ENCODE measurements around the gene EFNA1.

DNA sequence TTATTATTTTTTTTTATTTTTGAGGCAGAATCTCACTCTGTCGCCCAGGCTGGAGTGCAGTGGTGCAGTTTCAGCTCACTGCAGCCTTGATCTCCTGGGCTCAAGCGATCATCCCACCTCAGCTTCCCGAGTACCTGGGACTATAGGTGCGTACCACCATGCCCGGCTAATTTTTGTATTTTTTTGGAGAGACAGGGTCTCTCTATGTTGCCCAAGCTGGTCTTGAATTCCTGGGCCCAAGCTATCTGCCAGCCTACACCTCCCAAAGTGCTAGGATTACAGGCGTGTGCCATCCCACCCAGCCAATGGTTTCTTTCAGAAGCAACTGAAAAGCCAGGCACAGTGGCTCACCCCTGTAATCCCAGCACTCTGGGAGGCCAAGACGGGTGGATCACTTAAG, 43.1 kb downstream of the EFNA1 start:
- TF ChIP-seq, protein P1, sequence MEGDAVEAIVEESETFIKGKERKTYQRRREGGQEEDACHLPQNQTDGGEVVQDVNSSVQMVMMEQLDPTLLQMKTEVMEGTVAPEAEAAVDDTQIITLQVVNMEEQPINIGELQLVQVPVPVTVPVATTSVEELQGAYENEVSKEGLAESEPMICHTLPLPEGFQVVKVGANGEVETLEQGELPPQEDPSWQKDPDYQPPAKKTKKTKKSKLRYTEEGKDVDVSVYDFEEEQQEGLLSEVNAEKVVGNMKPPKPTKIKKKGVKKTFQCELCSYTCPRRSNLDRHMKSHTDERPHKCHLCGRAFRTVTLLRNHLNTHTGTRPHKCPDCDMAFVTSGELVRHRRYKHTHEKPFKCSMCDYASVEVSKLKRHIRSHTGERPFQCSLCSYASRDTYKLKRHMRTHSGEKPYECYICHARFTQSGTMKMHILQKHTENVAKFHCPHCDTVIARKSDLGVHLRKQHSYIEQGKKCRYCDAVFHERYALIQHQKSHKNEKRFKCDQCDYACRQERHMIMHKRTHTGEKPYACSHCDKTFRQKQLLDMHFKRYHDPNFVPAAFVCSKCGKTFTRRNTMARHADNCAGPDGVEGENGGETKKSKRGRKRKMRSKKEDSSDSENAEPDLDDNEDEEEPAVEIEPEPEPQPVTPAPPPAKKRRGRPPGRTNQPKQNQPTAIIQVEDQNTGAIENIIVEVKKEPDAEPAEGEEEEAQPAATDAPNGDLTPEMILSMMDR (IDR thresholded peaks at IDR 0.05): no peak
- TF ChIP-seq, protein P2, sequence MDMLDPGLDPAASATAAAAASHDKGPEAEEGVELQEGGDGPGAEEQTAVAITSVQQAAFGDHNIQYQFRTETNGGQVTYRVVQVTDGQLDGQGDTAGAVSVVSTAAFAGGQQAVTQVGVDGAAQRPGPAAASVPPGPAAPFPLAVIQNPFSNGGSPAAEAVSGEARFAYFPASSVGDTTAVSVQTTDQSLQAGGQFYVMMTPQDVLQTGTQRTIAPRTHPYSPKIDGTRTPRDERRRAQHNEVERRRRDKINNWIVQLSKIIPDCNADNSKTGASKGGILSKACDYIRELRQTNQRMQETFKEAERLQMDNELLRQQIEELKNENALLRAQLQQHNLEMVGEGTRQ (IDR thresholded peaks at IDR 0.05; ENCODE audit: borderline replicate concordance, low read depth, low read length): no peak
- TF ChIP-seq, protein P3, sequence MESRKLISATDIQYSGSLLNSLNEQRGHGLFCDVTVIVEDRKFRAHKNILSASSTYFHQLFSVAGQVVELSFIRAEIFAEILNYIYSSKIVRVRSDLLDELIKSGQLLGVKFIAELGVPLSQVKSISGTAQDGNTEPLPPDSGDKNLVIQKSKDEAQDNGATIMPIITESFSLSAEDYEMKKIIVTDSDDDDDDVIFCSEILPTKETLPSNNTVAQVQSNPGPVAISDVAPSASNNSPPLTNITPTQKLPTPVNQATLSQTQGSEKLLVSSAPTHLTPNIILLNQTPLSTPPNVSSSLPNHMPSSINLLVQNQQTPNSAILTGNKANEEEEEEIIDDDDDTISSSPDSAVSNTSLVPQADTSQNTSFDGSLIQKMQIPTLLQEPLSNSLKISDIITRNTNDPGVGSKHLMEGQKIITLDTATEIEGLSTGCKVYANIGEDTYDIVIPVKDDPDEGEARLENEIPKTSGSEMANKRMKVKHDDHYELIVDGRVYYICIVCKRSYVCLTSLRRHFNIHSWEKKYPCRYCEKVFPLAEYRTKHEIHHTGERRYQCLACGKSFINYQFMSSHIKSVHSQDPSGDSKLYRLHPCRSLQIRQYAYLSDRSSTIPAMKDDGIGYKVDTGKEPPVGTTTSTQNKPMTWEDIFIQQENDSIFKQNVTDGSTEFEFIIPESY (IDR thresholded peaks at IDR 0.05; ENCODE audit: borderline replicate concordance, low read depth): no peak
- TF ChIP-seq RFX5 (IDR thresholded peaks at IDR 0.05; ENCODE audit: low read length) (no peak), NFIC (IDR thresholded peaks at IDR 0.05; ENCODE audit: borderline replicate concordance) (no peak), YY1 (IDR thresholded peaks at IDR 0.05; ENCODE audit: low read depth) (no peak), JUND (IDR thresholded peaks at IDR 0.05) (no peak), MXI1 (IDR thresholded peaks at IDR 0.05; ENCODE audit: low read depth, low read length) (no peak), EP300 (IDR thresholded peaks at IDR 0.05; ENCODE audit: borderline replicate concordance in 1 of 2, low read depth in 1 of 2, low read length in 1 of 2) (no peak), MEF2A (IDR thresholded peaks at IDR 0.05; ENCODE audit: borderline replicate concordance, low read depth) (no peak), EZH2phosphoT487 (IDR thresholded peaks at IDR 0.05; ENCODE audit: borderline replicate concordance, low read depth) (no peak)
- TF ChIP-seq, protein P4, sequence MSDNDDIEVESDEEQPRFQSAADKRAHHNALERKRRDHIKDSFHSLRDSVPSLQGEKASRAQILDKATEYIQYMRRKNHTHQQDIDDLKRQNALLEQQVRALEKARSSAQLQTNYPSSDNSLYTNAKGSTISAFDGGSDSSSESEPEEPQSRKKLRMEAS (IDR thresholded peaks at IDR 0.05; ENCODE audit: low read depth): no peak
- TF ChIP-seq, protein P5, sequence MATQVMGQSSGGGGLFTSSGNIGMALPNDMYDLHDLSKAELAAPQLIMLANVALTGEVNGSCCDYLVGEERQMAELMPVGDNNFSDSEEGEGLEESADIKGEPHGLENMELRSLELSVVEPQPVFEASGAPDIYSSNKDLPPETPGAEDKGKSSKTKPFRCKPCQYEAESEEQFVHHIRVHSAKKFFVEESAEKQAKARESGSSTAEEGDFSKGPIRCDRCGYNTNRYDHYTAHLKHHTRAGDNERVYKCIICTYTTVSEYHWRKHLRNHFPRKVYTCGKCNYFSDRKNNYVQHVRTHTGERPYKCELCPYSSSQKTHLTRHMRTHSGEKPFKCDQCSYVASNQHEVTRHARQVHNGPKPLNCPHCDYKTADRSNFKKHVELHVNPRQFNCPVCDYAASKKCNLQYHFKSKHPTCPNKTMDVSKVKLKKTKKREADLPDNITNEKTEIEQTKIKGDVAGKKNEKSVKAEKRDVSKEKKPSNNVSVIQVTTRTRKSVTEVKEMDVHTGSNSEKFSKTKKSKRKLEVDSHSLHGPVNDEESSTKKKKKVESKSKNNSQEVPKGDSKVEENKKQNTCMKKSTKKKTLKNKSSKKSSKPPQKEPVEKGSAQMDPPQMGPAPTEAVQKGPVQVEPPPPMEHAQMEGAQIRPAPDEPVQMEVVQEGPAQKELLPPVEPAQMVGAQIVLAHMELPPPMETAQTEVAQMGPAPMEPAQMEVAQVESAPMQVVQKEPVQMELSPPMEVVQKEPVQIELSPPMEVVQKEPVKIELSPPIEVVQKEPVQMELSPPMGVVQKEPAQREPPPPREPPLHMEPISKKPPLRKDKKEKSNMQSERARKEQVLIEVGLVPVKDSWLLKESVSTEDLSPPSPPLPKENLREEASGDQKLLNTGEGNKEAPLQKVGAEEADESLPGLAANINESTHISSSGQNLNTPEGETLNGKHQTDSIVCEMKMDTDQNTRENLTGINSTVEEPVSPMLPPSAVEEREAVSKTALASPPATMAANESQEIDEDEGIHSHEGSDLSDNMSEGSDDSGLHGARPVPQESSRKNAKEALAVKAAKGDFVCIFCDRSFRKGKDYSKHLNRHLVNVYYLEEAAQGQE (IDR thresholded peaks at IDR 0.05; ENCODE audit: low read depth, low read length): no peak

Measured in SK-N-SH (cell line).